ENCODE data around the gene ABHD2.
A peak's percentile ranks its signal among the peaks of the same experiment; 100 is the strongest.
"Not testable (repeated sequence)": the region's sequence is repeated elsewhere in the genome, so short reads cannot be mapped to it uniquely, and the experiment has no call there.

Gene ABHD2

DNA sequence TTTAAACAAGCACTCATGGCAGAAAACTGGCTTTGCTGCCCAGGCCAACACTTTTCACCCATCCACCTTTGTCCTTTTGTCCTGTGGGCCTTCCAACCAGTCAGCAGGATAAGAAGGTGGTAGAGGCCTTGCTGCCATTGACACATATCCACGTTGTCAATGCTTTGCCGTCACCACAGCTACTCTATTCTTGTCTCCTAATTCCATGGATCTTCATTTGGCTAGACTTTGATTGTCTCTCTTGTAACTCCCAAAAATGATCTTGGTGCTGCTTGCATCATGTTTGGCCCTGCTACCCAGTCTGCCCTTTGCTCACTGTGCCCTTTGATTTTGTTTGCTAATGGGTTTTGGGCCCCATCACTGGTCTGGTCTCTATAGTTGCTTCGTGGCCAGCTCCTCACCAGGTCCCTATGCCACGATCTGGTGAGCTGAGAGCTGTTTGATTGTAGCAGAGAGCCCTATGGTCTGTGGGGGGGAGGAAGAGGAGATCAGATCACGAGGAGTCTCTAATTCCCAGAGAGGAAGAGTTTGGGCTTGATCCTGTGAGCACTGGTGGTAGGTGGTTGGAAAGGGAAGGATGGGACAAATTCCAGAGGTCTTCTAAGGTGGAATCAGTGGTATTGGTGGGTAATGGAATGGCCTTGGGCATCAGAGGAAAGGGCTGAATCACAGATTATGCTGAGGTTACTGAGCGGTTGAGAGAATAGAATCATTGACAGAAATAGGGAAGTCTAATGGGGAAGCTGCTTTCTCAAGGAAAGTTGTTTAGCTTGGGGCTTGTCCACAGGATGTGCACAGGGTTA, 40.3 kb downstream of the ABHD2 start:
- no peaks in the 10 kb centered on the region for H3K27me3 Mint-ChIP-seq
- H3K4me3 Mint-ChIP-seq: no peak overlapping the region
- no peak overlapping the region for H3K27ac Mint-ChIP-seq
- peaks cover 28% of the 10 kb centered on the region for H3K36me3 Mint-ChIP-seq
- peaks cover 15% of the 10 kb centered on the region for H3K4me1 Mint-ChIP-seq
- DNase-seq (ENCODE audit: low spot score in 2 of 2): no peak
- peak; percentile 45 for ATAC-seq (ENCODE audit: low read depth)
- H3K9me3 Mint-ChIP-seq: no peaks in the 10 kb centered on the region

DNA sequence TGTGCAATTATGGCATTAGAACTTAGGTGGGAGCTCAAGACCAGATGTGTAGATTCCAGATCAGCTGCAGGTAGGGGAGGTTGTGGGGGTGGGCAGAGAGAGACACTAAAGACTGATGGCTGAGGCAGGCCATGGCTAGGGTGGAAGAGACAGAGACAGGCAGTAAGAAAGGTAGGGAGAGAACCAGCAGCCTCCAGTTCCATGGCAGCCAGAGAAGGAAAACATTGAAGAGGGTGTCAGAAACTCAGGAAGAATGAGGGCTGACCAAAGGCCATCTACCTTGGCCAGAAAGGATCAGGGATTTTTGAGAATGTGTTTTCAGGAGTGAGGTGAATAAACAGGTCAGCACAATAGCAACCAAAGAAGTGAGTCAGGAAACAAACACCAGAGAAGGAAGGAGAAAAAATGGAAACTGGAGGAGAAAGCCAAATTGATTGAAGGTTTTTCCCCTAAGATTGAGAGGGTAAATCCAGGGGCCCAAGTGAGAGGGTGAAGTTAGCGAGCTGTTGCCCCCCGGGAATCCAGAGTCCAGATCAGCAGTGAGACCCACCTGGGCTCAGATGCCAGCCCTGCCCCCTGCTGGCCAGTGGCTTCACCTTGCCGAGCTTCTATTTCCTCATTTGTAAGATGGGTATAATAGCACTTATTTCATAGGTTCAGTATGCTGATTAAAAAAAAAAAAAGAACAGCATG, 41.0 kb downstream of the ABHD2 start:
- peaks cover 16% of the 10 kb centered on the region for H3K4me1 Mint-ChIP-seq
- peaks cover 29% of the 10 kb centered on the region for H3K36me3 Mint-ChIP-seq
- no peaks in the 10 kb centered on the region for H3K9me3 Mint-ChIP-seq
- ATAC-seq (ENCODE audit: low read depth): peak; percentile 74
- DNase-seq (ENCODE audit: low spot score in 2 of 2): peak; percentile 42
- H3K27me3 Mint-ChIP-seq: no peaks in the 10 kb centered on the region
- H3K27ac Mint-ChIP-seq: no peak overlapping the region
- H3K4me3 Mint-ChIP-seq: no peak overlapping the region

DNA sequence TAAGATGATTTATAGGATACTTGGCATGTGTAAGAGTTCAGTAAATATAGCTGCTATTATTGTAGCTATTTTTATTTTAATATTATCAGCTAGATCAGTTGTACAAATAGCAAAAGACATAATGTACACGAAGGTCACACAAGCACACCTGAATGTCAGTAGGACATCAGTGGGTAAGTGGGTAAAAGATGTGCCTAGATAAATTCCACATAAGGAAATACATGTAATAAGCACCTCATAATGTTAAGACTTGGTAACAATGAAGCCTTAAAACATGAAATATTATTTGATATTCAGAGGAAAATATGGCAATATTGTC, 41.5 kb downstream of the ABHD2 start:
- H3K4me3 Mint-ChIP-seq: no peak overlapping the region
- no peaks in the 10 kb centered on the region for H3K9me3 Mint-ChIP-seq
- H3K36me3 Mint-ChIP-seq: peaks cover 28% of the 10 kb centered on the region
- H3K27me3 Mint-ChIP-seq: no peaks in the 10 kb centered on the region
- peaks cover 16% of the 10 kb centered on the region for H3K4me1 Mint-ChIP-seq
- no peak for DNase-seq (ENCODE audit: low spot score in 2 of 2)
- no peak overlapping the region for H3K27ac Mint-ChIP-seq
- no peak for ATAC-seq (ENCODE audit: low read depth)

DNA sequence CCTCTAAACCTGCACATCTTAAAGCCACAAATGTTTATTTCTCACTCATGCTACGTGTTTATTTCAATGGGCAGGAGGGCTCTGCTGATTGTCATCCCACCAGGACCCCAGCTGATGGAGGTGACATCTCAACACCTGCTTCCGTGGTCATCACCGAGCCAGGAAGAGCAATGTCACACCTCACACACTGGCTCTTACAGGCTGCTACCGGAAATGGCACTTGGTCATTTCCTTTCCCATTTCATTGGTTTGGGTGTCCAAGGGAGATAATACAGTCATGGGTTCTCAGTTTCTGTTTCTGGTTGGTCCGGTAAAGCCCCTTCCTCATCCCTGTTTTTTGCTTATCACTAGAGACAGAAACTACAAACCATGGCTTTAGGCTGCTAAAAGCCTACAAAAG, 41.9 kb downstream of the ABHD2 start:
- Mint-ChIP-seq H3K9me3 (no peaks in the 10 kb centered on the region), H3K27me3 (no peaks in the 10 kb centered on the region), H3K4me1 (peaks cover 16% of the 10 kb centered on the region), H3K27ac (no peak overlapping the region), H3K36me3 (peaks cover 28% of the 10 kb centered on the region), H3K4me3 (no peak overlapping the region)
- no peak for DNase-seq (ENCODE audit: low spot score in 2 of 2)
- no peak for ATAC-seq (ENCODE audit: low read depth)

DNA sequence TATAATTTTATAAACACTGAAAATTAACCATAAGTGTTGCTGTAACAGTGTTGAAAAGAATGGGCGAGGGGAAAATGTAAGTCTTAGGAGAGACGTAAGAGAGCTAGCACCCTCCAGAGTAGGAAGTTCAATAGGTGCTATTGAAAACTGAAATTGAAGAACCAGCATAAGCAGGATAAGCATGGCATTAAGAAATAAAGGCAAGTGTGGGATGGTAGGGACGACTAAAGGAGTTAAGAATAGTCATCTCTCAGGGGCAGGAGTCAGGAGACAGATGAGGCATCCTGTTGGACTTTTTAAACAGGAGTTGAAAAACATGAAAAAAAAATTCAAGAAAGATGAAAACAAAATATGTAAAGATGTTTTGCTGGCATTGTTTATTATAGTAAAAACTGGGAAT, 43.5 kb downstream of the ABHD2 start:
- ATAC-seq (ENCODE audit: low read depth) (no peak), DNase-seq (ENCODE audit: low spot score in 2 of 2) (no peak)
- no peaks in the 10 kb centered on the region for H3K9me3 Mint-ChIP-seq
- no peak overlapping the region for H3K27ac Mint-ChIP-seq
- peaks cover 18% of the 10 kb centered on the region for H3K4me1 Mint-ChIP-seq
- H3K36me3 Mint-ChIP-seq: peaks cover 26% of the 10 kb centered on the region
- no peak overlapping the region for H3K4me3 Mint-ChIP-seq
- no peaks in the 10 kb centered on the region for H3K27me3 Mint-ChIP-seq

DNA sequence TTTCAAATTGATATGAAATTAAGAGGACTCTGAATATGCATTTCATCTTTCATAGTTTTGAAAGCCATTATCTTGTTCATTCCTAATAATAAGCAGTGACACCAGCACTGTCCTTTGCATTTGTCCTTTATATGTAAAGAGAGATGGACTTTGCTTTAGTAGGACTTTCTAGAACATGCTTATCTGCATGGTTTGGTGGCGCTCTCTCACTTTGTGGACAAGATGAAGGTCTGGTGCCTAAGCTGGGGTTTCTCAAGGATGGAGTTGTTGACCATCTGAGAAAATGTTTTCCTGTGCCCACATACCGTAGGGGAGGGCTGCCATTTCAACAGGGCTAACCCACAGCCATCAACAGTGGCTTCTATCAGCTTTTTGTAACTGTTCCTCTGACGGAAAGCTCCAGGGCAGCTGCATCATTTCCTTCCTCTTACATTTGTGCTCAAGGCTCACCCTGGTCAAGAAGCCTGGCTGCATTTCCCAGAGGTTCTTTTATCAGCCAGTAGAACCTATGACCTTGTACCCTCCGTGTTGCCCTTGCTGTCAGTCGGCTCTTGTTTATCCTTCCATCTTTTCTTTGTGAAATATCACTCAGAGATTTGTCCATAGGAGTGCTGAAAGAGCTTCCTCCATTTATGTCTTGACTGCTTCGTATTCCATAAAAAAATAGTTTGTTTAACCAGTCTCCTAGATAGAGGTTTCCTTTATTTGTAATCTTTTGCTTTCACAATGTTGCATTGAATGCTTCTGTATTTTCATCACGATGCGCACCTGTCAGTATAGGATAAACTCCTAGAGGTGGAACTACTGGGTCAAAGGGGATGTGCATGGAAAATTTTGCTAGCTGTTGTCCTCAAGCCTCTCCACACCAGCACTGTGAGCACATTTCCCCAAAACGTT, 44.6 kb downstream of the ABHD2 start:
- H3K4me1 Mint-ChIP-seq: peaks cover 18% of the 10 kb centered on the region

DNA sequence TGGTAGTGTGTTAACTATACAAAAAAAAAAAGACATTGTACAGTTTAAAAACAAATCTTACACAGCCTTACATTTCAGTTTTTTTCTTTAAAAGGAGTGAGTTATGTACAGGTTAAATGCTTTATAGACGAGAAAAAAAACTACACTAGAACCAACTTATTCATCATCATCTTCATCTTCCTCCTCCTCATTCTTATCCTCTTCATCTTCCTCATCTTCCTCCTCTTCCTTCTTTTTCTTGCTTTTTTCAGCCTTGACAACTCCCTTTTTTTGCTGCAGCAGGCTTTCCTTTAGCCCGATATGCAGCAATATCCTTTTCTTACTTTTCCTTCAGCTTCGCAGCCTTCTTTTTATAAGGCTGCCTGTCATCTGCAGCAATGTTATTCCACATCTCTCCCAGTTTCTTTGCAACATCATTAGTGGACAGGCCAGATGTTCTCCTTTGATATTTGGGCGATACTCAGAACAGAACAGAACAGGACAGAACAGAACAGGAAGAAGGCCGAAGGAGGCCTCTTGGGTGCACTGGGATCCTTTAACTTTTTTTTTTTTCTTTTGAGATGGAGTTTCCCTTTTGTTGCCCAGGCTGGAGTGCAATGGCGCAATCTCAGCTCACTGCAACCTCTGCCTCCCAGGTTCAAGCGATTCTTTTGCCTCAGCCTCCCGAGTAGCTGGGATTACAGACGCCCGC, 47.3 kb downstream of the ABHD2 start:
- Mint-ChIP-seq H3K4me1 (peaks cover 18% of the 10 kb centered on the region), H3K36me3 (peaks cover 27% of the 10 kb centered on the region)
- not testable (repeated sequence) for H3K9me3 Mint-ChIP-seq; ATAC-seq (ENCODE audit: low read depth); DNase-seq (ENCODE audit: low spot score in 2 of 2); H3K27ac Mint-ChIP-seq; H3K27me3 Mint-ChIP-seq; H3K4me3 Mint-ChIP-seq

More for the DNA sequence above, 44.6 kb downstream of the ABHD2 start:
- DNase-seq (ENCODE audit: low spot score in 2 of 2): no peak
- H3K27ac Mint-ChIP-seq: peak overlapping the region; percentile 4
- H3K36me3 Mint-ChIP-seq: peaks cover 26% of the 10 kb centered on the region
- no peaks in the 10 kb centered on the region for H3K9me3 Mint-ChIP-seq
- no peaks in the 10 kb centered on the region for H3K27me3 Mint-ChIP-seq
- no peak overlapping the region for H3K4me3 Mint-ChIP-seq
- no peak for ATAC-seq (ENCODE audit: low read depth)

DNA sequence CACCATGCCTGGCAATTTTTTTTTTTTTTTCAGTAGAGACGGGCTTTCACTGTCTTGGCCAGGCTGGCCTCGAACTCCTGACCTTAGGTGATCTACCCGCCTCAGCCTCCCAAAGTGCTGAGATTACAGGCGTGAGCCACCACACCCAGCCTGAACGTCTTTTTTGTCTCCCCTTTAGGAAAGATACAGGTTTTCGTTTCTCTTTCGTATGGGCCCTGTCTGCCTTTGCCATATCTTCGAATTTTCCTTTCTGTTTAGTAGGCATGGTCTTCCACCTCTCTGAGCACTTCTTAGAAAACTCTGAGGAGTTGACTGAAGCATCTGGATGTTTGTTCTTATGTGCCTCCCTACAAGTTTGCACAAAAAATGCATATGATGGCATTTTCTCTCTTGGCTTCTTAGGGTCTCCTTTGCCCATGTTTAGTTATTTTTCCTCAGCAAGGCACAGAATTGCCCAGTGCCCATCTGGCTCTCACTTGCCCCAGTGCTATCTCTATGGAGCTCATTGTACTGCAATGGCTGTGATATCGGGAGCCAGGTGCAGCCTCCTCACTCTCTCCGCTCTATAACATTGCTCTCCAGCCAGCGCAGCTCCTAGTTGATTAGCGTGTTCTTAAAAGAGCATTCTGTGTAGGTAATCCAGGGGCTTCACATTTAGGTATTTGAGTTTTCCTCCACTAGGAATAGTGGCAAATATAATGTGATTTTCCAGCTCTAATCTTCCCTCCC, 48.0 kb downstream of the ABHD2 start:
- ATAC-seq (ENCODE audit: low read depth): no peak

DNA sequence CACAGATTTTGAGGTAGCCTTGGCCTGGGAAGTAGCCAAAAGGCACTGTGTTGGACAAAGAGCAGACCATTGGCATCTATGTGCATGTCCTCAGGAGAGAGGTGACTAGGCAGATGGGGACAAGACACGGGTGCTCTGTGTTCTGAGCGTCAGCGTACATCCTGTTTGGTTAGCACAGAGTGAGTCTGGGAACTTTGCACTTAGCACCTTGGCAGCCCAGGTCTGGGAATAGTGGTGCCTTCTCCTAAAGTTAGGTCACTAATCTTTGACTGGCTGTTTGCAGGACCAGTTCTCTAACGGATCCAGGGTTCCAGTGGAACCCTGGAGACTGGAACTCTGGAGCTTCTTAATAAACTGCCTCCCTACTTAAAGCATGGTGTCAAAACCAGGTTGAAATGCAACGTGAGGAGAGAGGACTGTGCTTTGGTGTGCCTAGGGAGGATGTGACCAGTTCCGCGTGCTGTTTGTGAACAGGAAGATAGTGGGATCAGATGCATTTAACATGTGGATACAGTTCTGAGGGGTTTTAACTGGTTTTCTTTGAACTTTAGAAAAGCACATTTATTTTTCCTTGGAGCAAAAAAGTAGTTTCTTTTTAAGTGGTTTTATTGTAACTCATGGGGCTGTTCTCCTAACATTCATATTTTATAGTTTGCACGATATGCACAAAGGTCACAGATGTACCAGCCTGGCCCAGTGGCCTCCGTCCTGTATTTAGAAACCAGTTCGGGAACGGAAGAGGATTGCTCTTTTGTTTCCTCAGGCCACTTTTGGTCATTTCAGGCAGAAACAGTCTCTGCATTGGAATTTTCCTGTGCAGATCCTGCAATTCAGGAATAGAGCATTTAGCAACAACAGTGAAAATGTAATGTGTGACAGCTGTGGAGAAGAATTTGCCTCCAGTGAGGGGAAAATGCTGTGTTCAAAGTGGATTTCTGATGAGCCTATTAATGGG, 48.8 kb downstream of the ABHD2 start:
- no peak for ATAC-seq (ENCODE audit: low read depth)
- Mint-ChIP-seq H3K4me1 (peaks cover 12% of the 10 kb centered on the region), H3K9me3 (no peaks in the 10 kb centered on the region), H3K4me3 (no peak overlapping the region), H3K27ac (no peak overlapping the region), H3K36me3 (peaks cover 20% of the 10 kb centered on the region), H3K27me3 (no peaks in the 10 kb centered on the region)
- DNase-seq (ENCODE audit: low spot score in 2 of 2): no peak

More for the DNA sequence above, 48.0 kb downstream of the ABHD2 start:
- Mint-ChIP-seq H3K27ac (no peak overlapping the region), H3K27me3 (no peaks in the 10 kb centered on the region), H3K36me3 (peaks cover 24% of the 10 kb centered on the region), H3K9me3 (no peaks in the 10 kb centered on the region), H3K4me3 (no peak overlapping the region), H3K4me1 (peaks cover 14% of the 10 kb centered on the region)
- DNase-seq (ENCODE audit: low spot score in 2 of 2): no peak

DNA sequence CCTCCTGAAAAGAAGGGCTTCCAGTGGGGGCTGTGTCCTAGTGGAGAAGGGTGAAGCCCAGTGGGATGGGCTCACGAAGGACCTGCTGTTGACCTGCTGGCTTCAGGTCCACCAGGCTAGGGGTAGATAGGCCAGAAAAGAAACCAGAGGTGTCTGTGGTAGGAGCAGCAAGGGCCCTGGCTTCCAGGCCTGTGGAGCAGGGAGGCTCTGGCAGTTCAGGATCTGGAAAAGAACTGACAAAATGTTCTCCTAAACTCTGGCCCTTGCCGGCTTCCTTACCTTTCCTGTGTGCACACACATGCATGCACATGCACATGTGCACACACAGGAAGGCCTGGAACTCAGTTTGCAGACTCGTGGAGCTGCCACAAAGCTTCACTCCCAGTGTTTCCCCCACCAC, 49.7 kb downstream of the ABHD2 start:
- H3K36me3 Mint-ChIP-seq: peaks cover 19% of the 10 kb centered on the region
- H3K9me3 Mint-ChIP-seq: no peaks in the 10 kb centered on the region
- H3K27me3 Mint-ChIP-seq: no peaks in the 10 kb centered on the region
- no peak overlapping the region for H3K27ac Mint-ChIP-seq
- ATAC-seq (ENCODE audit: low read depth) (no peak), DNase-seq (ENCODE audit: low spot score in 2 of 2) (no peak)
- H3K4me1 Mint-ChIP-seq: peaks cover 9% of the 10 kb centered on the region
- H3K4me3 Mint-ChIP-seq: no peak overlapping the region

DNA sequence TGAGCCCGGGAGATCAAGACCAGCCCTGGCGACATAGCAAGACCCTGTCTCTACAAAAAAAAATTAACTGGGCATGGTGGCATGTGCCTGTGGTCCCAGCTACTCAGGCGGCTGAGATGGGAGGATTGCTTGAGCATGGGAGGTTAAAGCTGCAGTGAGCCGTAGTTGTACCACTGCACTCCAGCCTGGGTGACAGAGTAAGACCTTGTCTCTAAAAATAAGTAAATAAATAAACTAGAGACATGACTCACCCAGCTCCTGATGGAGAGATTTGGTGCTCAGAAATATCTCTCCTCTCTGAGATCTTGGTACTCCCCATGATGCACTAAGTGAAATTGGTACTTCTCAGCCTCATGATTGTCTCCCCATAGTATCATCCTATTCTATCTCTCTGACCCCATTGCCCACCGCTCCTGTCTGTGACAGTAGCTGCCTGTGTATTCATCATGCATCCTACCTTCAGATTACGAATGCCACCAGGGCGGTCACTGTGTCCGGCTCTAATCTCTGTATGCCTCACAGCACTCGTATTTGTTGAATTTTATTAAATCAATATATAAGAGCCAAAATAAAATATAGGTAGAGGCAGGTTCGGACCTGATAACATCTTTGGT, 50.9 kb downstream of the ABHD2 start:
- no peak for DNase-seq (ENCODE audit: low spot score in 2 of 2)
- peaks cover 3% of the 10 kb centered on the region for H3K4me1 Mint-ChIP-seq
- H3K4me3 Mint-ChIP-seq: no peak overlapping the region
- peaks cover 15% of the 10 kb centered on the region for H3K36me3 Mint-ChIP-seq
- no peak for ATAC-seq (ENCODE audit: low read depth)
- H3K9me3 Mint-ChIP-seq: no peaks in the 10 kb centered on the region
- no peaks in the 10 kb centered on the region for H3K27me3 Mint-ChIP-seq
- H3K27ac Mint-ChIP-seq: no peak overlapping the region

All from memory B cell (primary cell).